GM12873 (cell line): ENCODE results near the gene PLCB4.

Experiments
- CTCF ChIP-seq: IDR thresholded peaks from 2 replicates; pipeline ENCODE4 v1.5.1; 2012; ENCODE audit warnings: low read depth, mild to moderate bottlenecking, moderate library complexity, low read length, control low read depth; ENCODE audit not compliant: insufficient read depth; ENCODE audit errors: missing control alignments

PLCB4 gene

GRCh38 chr20:9300080-9300479, 231.2 kb downstream of the PLCB4 start:
- TF ChIP-seq CTCF, result no peak

GRCh38 chr20:9300534-9300933, 231.6 kb downstream of the PLCB4 start:
- TF ChIP-seq CTCF, result no peak

- TF ChIP-seq CTCF, result no peak
These were observed 232.5 kb downstream of the PLCB4 start for GRCh38 chr20:9301129-9302090.

- no peak for TF ChIP-seq CTCF
These were observed 233.2 kb downstream of the PLCB4 start for GRCh38 chr20:9302091-9302462.

GRCh38 chr20:9306521-9306920, 237.6 kb downstream of the PLCB4 start:
- no peak for TF ChIP-seq CTCF

GRCh38 chr20:9308056-9308455, 239.2 kb downstream of the PLCB4 start:
- no peak for TF ChIP-seq CTCF

- no peak for TF ChIP-seq CTCF
These were observed 242.2 kb downstream of the PLCB4 start for GRCh38 chr20:9311132-9311531.
